HG03378 (cell line): ENCODE results near the gene SLC35B1.
"Not testable (repeated sequence)": the region's sequence is repeated elsewhere in the genome, so short reads cannot be mapped to it uniquely, and the experiment has no call there.

Experiments used
- ATAC-seq: cut with Tn5 transposase; IDR thresholded peaks from one replicate; pipeline ENCODE4 v1.9.1; 2021; ENCODE audit warnings: mild to moderate bottlenecking, moderate library complexity; ENCODE audit not compliant: unreplicated experiment

SLC35B1 gene

GRCh38 chr17:49673679-49674078 lies 34.1 kb downstream of the SLC35B1 start:
- not testable (repeated sequence) for ATAC-seq

- ATAC-seq: no peak
Observed at GRCh38 chr17:49670641-49671040, 37.1 kb downstream of the SLC35B1 start.

DNA sequence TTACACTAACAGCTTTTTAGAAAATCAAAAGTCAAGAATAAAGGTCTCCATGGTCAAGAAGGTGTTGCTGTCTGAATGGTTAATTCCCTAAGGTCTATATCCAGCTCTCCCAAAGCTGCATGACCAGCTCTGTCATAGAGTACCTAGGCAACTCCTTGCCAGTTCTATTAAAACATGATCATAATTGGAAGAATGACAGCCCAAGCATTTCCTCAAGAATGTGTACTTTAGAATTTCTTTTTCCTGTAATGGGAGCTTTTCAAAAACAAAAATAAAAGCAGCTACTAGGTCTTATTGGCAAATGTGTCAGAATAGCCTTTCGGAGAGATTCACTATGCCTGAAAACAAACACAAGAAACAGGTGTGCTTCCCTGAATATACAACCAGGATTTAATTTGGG lies 37.8 kb downstream of the SLC35B1 start:
- no peak for ATAC-seq

DNA sequence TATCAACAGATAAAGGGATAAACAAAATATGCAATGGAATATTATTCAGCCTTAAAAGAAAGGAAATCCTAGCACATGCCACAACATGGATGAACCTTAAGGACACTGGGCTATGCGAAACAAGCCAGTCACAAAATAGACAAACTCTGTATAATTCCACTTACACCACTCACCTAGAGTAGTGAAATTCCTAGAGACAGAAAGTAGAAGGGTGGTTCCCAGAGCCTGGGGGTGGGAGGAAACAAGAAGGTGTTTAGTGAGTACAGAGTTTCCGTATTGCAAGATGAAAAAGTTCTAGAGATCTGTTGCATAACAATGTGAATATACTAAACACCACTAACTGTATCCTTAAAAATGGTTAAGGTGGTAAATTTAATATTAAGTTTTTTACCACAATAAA lies 39.9 kb downstream of the SLC35B1 start:
- ATAC-seq: no peak

DNA sequence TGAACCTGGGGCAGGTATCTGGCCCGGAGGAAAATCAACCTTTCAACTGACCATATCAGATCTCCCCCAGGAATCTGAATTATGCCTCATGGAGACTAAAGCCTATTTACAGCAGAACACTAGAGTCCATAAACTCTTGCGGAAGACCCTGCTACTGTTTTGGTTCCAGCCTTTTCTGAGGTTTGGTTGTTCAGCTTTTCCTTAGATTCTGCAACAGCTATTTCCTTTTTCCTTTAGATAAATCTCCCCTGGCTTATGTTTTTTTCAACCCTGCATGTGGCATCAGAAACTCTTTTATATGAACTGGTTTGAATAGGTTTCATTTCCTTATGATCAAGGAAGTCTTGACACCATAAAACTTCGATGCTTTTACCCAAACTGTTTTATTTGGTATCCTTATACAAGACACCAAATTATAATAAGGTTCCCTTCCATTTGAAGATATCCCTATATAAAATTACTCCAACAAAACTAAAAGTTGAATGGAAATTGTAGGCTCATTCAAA lies 43.0 kb downstream of the SLC35B1 start:
- no peak for ATAC-seq

GRCh38 chr17:49659661-49660382 lies 47.9 kb downstream of the SLC35B1 start:
- ATAC-seq: no peak

GRCh38 chr17:49656247-49656646 lies 51.5 kb downstream of the SLC35B1 start:
- ATAC-seq: no peak
